AG04450 (cell line): ENCODE results near the gene ALDH1L1. TPM values are rescaled to one million over a fixed set of nuclear protein-coding genes. Genes with fewer than 3 reads are reported as not detected.

ENCODE experiments used
- CTCF ChIA-PET: fragments of 300-600, 350-600 bp; formaldehyde crosslinking; extraction: SDS; loops from one replicate; lab custom pipeline; 2022; ENCODE audit warnings: antibody characterized with exemption, inconsistent platforms; lab: Charles Lee
- POLR2A ChIA-PET: fragments of 350-600 bp; formaldehyde crosslinking; extraction: SDS; loops from one replicate; lab custom pipeline; 2021; ENCODE audit warnings: antibody characterized with exemption, inconsistent platforms; lab: Yijun Ruan, JAX
- DNase-seq: peaks from one replicate; pipeline ENCODE4 v3.0.0-alpha.2; 2011; ENCODE audit warnings: low read depth, low spot score
- H3K27ac ChIP-seq: one replicate; pipeline ENCODE4 v1.5.1; 2012; ENCODE audit warnings: low read depth, low read length, control low read depth
- H3K27me3 ChIP-seq: one replicate; pipeline ENCODE4 v1.6.0; 2012; ENCODE audit warnings: low read length; ENCODE audit not compliant: control insufficient read depth, insufficient read depth
- H3K4me3 ChIP-seq: 2 replicates; pipeline ENCODE4 v1.5.1; 2011; ENCODE audit warnings: mild to moderate bottlenecking, low read depth, low read length, control low read depth
- H3K9me3 ChIP-seq: 2 replicates; pipeline ENCODE4 v1.5.1; 2012; ENCODE audit warnings: low read length; ENCODE audit not compliant: control insufficient read depth, insufficient read depth
- polyA plus RNA-seq: library from polyadenylated mRNA; depleted of rRNA; stranded (reverse); fragments of >200 nt; gene quantifications from 2 replicates; pipeline ENCODE4 v1.2.3, GENCODE V29; 2011
- TF ChIP-seq, protein P1 (sequence below): IDR thresholded peaks from 2 replicates; pipeline ENCODE4 v1.5.1; 2011; ENCODE audit warnings: low read depth, low read length, control low read depth, inconsistent platforms

The ALDH1L1 gene
- polyA plus RNA-seq, 1 experiment, result not detected

DNA sequence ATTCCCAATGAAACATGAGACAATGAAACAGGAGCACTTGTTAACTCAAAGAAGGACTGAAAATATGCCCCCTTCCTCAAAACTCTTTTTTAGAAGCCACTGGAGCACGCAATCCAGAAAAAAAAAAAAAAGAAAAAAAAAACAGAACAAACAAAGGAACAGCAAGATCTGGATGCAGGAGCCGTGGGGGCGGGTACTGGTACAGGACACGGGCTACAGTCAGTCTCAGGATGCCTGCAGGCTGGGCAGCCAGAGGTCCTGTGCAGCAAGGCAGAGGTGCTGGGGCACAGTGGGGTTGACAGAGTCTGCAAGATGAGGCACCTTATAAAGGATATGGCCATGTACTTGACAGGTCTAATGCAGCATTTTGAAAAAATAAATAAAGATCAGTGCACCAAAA, 22.3 kb upstream of the ALDH1L1 start:
- H3K9me3 ChIP-seq, result no peaks in the 10 kb centered on the region
- H3K27me3 ChIP-seq, result no peaks in the 10 kb centered on the region
- no peak overlapping the region for H3K4me3 ChIP-seq
- POLR2A ChIA-PET, result no interaction called here
- TF ChIP-seq, protein P1, sequence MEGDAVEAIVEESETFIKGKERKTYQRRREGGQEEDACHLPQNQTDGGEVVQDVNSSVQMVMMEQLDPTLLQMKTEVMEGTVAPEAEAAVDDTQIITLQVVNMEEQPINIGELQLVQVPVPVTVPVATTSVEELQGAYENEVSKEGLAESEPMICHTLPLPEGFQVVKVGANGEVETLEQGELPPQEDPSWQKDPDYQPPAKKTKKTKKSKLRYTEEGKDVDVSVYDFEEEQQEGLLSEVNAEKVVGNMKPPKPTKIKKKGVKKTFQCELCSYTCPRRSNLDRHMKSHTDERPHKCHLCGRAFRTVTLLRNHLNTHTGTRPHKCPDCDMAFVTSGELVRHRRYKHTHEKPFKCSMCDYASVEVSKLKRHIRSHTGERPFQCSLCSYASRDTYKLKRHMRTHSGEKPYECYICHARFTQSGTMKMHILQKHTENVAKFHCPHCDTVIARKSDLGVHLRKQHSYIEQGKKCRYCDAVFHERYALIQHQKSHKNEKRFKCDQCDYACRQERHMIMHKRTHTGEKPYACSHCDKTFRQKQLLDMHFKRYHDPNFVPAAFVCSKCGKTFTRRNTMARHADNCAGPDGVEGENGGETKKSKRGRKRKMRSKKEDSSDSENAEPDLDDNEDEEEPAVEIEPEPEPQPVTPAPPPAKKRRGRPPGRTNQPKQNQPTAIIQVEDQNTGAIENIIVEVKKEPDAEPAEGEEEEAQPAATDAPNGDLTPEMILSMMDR, result no peak
- no peak overlapping the region for H3K27ac ChIP-seq
- DNase-seq, result no peak
- CTCF ChIA-PET, result no interaction called here

DNA sequence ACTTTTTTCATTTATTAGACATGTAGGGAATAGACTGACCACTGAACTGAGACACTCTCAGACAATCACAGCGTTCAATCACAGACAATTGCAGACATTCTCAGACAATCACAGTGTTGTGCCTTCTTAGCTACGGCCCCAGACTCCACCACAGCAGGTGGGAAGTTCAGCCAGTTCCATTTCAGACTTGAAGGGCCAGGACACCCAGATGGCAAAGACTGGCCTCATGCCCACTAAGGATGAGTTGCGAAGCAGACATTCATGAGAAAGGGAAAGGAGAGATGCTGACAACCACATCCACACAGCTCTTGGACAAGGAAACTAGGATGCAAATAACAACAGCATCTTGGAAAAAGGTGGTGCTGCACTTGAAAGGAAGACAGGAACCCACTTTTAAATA, 21.9 kb upstream of the ALDH1L1 start:
- TF ChIP-seq, protein P1, result no peak
- POLR2A ChIA-PET, result no interaction called here
- Histone ChIP-seq H3K27me3 (no peaks in the 10 kb centered on the region), H3K9me3 (no peaks in the 10 kb centered on the region), H3K27ac (no peak overlapping the region), H3K4me3 (no peak overlapping the region)
- no peak for DNase-seq
- CTCF ChIA-PET, result no interaction called here

DNA sequence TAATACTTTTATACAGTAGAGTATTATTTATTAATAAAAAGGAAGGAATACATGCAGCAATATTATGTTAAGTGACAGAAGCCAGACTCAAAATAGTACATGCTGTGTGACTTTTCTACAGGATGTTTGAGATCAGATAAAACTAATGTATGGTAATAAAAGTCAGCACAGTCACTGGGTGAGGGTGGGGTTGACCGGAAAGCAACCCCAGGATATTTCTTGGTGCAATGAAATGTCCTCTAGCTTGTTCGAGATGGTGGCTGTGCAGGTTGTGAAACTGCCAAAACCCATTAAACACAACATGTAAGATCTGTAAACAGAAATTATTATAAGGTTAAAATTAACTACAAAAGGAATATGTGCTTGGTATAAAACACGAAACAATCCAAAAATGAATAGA, 20.8 kb upstream of the ALDH1L1 start:
- ChIA-PET CTCF (interaction anchor here (3.0 kb wide), 1 partner anchor 67 kb away, joined by 19 read pairs; no protein-coding TSS in a partner anchor), POLR2A (no interaction called here)
- no peaks in the 10 kb centered on the region for H3K9me3 ChIP-seq
- TF ChIP-seq, protein P1, result no peak
- H3K27ac ChIP-seq, result no peak overlapping the region
- H3K27me3 ChIP-seq, result no peaks in the 10 kb centered on the region
- no peak overlapping the region for H3K4me3 ChIP-seq
- no peak for DNase-seq

DNA sequence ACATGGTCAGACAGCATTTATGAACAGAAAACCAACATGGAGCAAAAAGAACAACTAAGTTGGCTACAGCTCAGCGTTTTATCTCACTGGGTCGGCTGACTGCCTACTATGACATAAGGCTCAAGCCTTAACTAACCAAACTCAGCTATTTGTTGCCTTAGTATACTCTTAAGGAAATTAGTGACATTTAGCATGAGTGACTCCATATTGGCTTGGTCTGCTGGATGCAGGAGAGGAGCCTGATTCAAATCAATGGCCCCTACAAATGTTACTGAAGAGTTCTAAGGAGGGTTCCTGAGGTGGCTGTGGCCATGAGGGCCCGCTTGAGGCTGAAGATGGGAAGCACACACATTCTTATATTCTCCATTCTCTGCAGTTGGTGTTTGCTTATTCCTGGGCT, 20.1 kb upstream of the ALDH1L1 start:
- H3K27ac ChIP-seq, result no peak overlapping the region
- DNase-seq, result no peak
- TF ChIP-seq, protein P1, result no peak
- H3K9me3 ChIP-seq, result no peaks in the 10 kb centered on the region
- no peak overlapping the region for H3K4me3 ChIP-seq
- ChIA-PET CTCF (interaction anchor here (0.6 to 3.0 kb wide), 5 partner anchors 12 to 1374 kb away, joined by 3 to 19 read pairs (median 5); no protein-coding TSS in a partner anchor), POLR2A (no interaction called here)
- no peaks in the 10 kb centered on the region for H3K27me3 ChIP-seq

DNA sequence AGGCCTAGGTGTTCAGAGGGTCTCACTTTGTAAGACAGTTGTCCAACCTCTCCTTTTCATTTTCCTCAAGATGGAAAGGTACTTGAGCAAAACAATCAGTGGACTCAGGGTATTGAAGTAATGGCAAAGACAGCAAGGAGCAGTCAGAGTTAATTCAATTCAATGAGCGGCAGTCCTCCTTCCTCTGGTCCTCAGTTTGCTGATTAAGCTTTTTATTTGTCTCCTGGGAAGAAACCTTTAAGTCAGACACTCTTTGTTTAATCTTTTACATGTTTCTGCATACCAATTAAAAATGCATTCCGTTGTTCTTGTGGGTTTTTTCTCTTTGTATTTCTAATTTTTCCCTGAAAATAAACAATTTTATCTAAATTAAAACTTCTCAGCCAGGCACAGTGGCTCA, 18.9 kb upstream of the ALDH1L1 start:
- Histone ChIP-seq H3K4me3 (no peak overlapping the region), H3K27ac (no peak overlapping the region), H3K27me3 (no peaks in the 10 kb centered on the region), H3K9me3 (no peaks in the 10 kb centered on the region)
- DNase-seq, result no peak
- ChIA-PET CTCF (interaction anchor here (0.7 to 3.3 kb wide), 17 partner anchors 8 to 272 kb away, joined by 3 to 40 read pairs (median 7); no protein-coding TSS in a partner anchor), POLR2A (no interaction called here)
- TF ChIP-seq, protein P1, result no peak
